IPS-NIHi7 (cell line): ENCODE results near the gene MXRA7.
"Not testable (repeated sequence)": the region's sequence is repeated elsewhere in the genome, so short reads cannot be mapped to it uniquely, and the experiment has no call there.

Experiments used
- DNase-seq: peaks from one replicate; pipeline ENCODE4 v3.0.0; 2012; ENCODE audit warnings: mixed read lengths; ENCODE audit errors: extremely low spot score

Gene MXRA7

GRCh38 chr17:76735586-76736348 lies 25.0 kb upstream of the MXRA7 start:
- no peak for DNase-seq

DNA sequence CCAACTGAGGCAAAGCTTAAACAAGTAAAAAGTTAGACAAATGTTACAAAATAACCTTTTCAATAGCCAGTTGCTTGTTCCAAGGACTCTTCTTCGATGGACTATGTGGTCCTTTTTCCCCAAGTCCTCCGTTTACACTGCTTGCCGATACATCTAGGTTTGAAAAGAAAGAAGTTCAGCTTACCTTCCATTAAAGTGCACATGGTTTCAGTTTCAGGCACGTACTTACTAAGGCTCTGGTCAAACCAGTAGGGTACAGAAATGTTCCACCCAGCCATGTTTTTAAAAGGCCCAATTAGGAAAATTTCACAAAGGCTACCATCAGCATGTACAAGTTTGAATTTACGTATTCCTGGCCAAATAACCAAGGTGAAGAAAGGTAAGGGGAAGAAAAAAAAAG lies 24.2 kb upstream of the MXRA7 start:
- DNase-seq: no peak

DNA sequence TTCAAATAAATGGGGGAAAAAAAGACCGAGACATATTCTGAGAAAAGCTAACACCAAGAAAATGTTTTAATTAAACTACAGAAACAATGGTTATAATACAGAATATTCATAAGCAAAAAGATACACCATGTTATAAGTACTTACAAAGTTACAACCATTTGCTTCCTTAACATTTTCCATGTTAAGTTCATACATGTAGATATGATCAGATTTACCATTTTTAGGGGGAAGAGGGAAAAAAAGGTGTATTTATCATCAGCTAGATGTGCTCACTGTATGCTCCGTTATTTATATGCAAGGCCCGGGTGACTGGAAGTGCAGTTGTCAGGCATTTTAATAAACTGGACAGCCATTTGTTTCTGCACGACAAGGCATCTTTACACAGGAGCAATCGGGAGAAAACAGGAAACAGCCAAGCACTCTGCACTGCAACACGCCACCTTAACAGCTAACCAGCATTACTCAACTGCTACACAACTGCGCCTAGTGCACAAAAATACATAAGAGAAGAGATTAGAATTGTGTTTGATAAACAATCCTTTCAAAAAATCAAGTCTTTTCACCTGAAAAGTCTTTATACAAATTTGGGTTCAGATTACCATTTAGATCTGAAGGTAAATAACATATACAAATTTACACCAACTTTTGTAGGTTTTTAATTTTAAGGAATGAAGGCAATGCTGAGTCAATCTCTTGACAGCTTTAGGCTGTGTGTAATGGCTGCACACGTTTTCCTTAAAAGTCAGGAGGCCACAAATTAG lies 23.5 kb upstream of the MXRA7 start:
- DNase-seq: no peak

DNA sequence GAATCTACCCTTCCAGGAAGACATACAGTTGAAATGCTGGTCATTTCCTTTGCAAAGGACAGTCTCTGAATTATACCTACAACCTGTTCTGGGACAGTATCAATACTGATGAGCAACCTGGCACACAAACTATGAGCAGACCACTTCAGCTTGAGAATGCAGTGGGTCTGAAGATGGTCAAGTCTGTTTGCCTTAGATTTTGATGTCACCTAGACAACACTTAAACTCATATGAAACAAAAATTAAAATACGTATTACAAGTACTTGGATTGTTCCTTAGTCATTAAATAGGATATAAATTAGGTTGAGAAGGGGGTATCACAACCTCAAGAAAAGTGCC lies 22.8 kb upstream of the MXRA7 start:
- DNase-seq: no peak

DNA sequence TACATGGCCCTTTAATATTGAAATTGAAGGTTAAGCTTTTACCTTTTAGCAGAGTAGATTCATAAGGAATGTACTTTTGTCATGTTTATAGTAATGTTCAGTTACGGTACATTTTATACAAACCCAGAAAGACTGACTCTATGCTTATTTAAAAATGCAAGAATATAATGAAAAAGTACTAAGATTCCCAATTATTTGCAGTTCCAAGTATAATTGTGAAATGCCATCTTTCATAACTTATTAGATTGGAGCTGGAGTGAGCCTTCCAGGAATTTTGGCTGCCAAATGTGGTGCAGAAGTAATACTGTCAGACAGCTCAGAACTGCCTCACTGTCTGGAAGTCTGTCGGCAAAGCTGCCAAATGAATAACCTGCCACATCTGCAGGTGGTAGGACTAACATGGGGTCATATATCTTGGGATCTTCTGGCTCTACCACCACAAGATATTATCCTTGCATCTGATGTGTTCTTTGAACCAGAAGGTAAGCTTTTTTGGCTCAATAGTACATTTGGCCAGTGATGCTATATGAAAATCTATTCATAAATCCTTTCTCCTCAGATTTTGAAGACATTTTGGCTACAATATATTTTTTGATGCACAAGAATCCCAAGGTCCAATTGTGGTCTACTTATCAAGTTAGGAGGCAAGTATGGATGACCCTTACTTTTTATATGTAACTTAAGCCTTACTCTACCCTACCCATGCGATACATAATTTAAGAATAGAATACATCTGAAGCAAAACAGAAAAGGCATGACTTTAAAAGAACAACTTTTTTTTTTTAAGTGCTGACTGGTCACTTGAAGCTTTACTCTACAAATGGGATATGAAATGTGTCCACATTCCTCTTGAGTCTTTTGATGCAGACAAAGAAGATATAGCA lies 22.2 kb upstream of the MXRA7 start:
- no peak for DNase-seq

DNA sequence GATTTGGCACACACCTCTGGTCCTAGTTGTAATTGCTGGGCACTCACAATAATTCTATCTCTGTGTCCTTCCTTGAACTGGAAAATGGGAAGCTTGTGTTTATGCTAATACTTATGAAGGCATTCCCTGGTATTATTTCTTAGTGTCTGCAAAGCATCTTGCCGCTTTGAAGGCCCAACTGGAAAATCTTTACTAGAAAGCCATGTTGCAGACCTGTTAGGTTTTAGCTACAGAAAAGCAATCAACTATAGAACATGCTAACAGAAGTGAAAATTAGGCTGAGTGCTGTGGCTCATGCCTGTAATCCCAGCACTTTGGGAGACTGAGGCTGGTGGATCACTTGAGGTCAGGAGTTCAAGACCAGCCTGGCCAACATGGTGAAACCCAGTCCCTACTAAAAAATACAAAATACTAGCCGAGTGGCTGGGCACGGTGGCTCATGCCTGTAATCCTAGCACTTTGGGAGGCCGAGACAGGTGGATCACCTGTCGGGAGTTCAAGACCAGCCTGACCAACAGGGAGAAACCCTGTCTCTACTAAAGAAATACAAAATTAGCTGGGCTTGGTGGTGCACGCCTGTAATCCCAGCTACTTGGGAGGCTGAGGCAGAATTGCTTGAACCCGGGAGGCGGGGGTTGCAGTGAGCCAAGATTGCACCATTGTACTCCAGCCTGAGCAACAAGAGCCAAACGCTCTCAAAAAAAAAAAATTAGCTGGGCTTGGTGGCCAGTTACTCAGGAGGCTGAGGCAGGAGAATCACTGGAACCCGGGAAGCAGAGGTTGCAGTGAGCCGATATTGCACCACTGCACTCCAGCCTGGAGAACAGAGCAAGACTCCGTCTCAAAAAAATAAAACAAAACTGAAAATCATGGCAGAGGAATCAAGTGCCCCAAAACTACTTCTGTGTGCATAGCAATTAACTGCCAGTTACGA lies 21.3 kb upstream of the MXRA7 start:
- DNase-seq: not testable (repeated sequence)

GRCh38 chr17:76727745-76728456 lies 17.1 kb upstream of the MXRA7 start:
- no peak for DNase-seq

DNA sequence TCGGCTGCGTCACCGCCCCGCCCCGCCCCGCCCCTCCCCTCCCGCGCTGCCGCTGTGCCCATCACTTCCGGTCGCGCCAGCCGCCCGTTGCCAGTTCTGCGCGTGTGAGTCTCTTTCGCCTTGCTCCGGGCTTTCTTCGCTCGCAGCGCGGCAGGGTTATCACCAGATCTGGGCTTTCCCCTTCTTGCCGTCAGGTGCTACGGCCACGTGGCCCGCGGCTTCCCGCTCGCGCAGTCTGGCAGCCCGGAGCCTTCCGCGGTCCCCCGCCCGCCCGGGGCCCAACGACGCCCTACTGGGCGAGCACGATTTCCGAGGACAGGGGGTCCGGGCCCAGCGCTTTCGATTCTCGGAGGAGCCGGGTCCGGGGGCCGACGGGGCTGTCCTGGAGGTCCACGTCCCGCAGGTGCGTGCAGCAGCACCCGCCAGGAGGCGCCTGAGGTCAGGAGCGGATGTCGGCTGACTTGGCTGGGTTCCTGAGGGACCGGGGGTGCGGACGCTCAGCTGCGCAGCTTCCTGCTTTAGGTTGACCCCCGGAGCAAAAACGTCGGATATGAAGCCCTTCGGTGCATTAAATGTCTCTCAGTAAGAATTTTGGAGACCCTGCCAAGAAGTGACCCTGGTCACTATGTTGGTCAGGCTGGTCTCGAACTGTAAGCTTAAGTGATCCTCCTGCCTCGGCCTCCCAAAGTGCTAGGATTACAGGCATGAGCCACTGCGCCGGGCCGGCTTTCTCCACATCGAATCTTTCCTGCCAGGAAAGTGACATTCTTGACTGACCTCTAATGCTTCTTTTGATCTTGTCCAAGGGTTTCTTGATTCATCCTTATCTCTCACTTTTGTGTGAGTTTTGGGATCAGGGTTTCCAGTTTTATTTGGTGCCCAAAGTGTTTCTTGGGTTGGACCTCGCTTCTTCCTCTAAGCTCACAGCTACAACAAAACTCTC lies 16.3 kb upstream of the MXRA7 start, which contains the start of gene METTL23:
TSS of gene METTL23 (plus strand) at position 64 of the 943 bp plus-strand sequence. CDS start 2,872 bp downstream, outside the sequence.
- peak; percentile 68 for DNase-seq

DNA sequence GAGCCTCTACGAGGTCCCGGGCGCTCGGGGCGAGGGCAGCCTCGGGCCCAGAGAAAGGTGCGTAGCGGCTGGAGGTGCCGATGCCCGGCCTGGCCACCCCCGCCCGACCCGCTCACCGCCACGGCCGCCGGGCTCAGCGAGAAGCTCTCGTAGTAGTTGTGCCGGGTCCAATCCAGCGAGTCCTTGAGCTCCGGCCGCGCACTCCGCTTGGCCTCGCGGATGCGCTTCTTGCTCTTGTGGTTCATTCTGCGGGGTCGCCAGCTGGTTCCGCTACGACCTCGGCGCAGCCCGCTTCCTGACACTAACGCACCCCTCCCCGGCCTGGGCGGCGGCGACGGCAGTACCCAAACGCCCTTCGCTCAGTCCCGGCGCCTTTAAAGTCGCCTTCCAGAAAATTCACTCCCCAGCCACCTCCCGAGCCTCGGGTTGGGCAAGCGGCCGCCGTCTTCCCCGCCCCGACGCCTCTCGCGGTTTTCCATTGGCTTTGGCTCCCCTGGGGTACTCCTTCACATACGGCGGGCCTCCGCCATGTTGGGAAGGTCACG lies 15.5 kb upstream of the MXRA7 start, which contains the start of gene JMJD6:
TSS of gene JMJD6 (minus strand) at position 376 of the 545 bp plus-strand sequence. CDS start at position 245, 131 bp downstream.
- DNase-seq: peak; percentile 93

DNA sequence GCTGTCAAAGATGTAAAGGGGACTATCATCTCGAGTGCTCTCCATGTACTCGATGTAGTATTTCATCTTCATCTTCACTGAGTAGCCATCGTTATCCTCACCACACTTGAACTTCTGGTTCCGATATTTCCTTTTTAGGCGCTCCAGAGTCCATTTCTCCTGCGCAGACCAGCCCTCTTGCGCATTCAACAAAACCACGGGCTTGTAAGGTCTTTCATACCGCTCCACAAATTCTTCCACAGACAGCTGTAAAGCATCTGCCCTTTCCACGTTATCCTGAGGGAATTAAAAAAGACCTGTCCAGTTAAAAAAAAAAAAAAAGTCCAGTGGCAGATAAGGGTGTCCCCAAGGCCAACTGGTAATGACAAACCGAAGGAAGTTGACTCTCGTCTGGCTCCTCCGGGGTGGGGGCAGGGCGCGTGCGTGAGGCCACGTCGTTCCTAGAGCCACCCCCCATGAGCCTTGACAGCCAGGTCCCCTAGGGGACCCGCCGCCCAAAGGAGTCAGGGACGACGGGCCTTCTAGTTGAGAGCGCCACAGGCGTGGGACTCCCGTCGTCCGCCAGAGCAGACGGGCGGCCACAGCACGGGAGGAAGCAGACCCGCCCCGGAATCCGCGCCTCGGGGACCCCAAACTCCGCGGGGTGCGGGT lies 14.9 kb upstream of the MXRA7 start:
- DNase-seq: peak; percentile 21

DNA sequence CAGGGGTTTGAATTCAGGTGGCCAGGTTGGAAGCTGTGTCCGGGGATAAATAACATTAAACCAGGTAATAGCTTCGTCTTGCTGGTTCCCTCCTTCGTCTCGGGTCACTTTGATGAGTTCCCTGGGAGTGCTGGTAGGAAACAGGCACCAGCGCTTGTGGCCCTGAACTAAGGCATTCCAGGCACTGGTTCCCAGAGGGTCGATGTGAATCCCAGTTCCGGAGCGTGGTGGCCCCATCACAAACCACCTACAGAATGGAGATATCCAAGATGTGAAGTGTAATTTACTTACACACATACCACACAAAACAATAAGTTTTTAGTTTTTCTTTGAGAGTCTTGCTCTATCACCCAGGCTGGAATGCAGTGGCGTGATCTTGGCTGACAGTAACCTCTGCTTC lies 13.0 kb upstream of the MXRA7 start:
- DNase-seq: no peak

DNA sequence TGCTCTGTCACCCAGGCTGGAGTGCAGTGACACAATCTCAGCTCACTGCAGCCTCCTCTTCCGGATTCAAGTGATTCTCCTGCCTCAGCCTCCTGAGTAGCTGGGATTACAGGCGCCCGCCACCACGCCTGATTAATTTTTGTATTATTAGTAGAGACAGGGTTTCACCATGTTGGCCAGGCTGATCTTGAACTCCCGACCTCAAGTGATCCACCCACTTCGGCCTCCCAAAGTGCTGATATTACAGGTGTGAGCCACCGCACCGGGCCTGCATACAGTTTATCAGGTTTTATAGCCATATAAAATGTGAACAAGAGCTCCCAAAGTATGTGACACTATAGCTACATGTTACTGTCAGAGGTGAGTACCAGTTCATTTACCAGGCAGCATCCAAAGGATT lies 12.2 kb upstream of the MXRA7 start:
- DNase-seq: not testable (repeated sequence)

GRCh38 chr17:76722279-76722678 lies 11.5 kb upstream of the MXRA7 start:
- DNase-seq: no peak

DNA sequence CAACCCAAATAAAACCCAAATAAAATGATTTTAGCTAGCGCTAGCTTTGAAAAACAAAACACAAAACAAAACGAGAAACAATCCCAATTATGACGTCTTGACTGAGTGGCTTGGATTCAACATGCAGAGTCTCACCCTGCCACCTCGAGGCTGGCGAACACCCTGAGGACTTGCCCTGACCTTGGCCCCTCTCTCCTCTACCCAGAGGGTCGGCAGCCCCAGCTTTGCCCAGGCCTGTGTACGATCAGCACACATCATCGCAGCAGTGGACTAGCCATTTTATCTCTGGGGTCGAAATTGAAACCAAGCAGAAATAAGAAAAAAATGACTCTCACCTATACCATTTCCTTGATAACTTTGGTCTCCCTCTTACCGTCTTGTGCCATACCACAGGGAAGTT lies 10.7 kb upstream of the MXRA7 start:
- no peak for DNase-seq

GRCh38 chr17:76720941-76721340 lies 10.2 kb upstream of the MXRA7 start:
- no peak for DNase-seq

DNA sequence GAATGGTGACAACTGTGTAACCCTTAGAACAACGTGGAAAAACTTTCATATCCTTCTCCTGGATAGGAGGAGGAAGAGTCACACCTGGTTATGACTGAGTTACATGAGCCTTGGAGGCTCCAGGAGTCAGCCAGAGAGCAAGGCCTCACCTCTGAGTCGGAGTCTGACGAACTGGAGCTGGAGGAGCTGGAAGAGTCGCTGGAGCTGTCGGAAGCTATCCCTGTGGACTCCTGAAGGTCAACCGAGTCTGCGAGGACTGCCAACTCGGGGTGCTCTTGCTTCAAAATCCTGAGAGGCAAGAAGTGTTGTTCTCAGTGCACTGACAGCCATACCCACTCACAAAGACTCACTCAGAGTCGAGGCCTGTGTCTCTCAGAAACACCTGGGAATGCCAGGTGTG lies 9.4 kb upstream of the MXRA7 start:
- no peak for DNase-seq

GRCh38 chr17:76718516-76718915 lies 7.8 kb upstream of the MXRA7 start:
- no peak for DNase-seq

GRCh38 chr17:76716839-76717215 lies 6.1 kb upstream of the MXRA7 start:
- no peak for DNase-seq
